K562 (cell line): ENCODE measurements around the gene DOCK1. TPM values are rescaled to one million over a fixed set of nuclear protein-coding genes. Genes with fewer than 3 reads are reported as not detected.

ENCODE experiments used
- ATAC-seq: fragments of 200-7000 bp; cut with Tn5 transposase; 3 replicates; pipeline ENCODE4 v1.9.1; 2020; ENCODE audit warnings: moderate library complexity
- BruUV-seq: library from RNA; stranded (reverse); fragments of 400-500 nt; replicated peaks from 2 replicates; lab custom pipeline; 2021; lab: Mats Ljungman, UMichigan
- CTCF ChIA-PET: fragments of 300-600 bp; formaldehyde crosslinking; extraction: SDS; loops from one replicate; lab custom pipeline; 2021; ENCODE audit warnings: low intra/inter-chr PET ratio; lab: Yijun Ruan, JAX
- POLR2A ChIA-PET: fragments of 300-600, 350-650 bp; sonication (Branson Sonifier 250); formaldehyde crosslinking; extraction: SDS; loops from one replicate; lab custom pipeline; 2021; ENCODE audit warnings: antibody characterized with exemption, inconsistent platforms; lab: Yijun Ruan, JAX
- DNase-seq, 4 experiments: peaks; one replicate each; pipeline versions ENCODE4 v3.0.0 to v3.0.0-alpha.2; 2011 to 2018; ENCODE audit warnings: low spot score in 3 of 4, mixed read lengths in 3 of 4; ENCODE audit errors: extremely low read depth in 1 of 4
- FAIRE-seq: peaks from 2 replicates; lab custom pipeline; 2011; peaks lifted over from hg19 to GRCh38; lab: Jason Lieb, UNC
- H2AFZ ChIP-seq: 2 replicates; pipeline ENCODE4 v1.6.0; 2011; ENCODE audit warnings: low read depth, low read length, control low read depth, inconsistent platforms
- H3K27ac ChIP-seq: fragments of 200-600 bp; 3 replicates; pipeline ENCODE4 v1.8.0; 2011; ENCODE audit warnings: low read depth, mild to moderate bottlenecking, control low read depth, inconsistent platforms, low read length, moderate library complexity, mixed read lengths; ENCODE audit errors: extremely low read depth
- H3K27me3 ChIP-seq, 2 experiments: fragments of 300-600 bp in 1 of 2; 2 replicates in 1 of 2; 3 replicates in 1 of 2; pipeline versions ENCODE4 v1.6.0 to v1.8.0; 2011; ENCODE audit warnings: inconsistent platforms in 2 of 2, low read length in 2 of 2, mild to moderate bottlenecking in 1 of 2, mixed read lengths in 1 of 2, moderate library complexity in 1 of 2; ENCODE audit not compliant: control insufficient read depth in 2 of 2, insufficient read depth in 2 of 2
- H3K36me3 ChIP-seq: fragments of 300-600 bp; 3 replicates; pipeline ENCODE4 v1.8.0; 2011; ENCODE audit warnings: mild to moderate bottlenecking, low read length, inconsistent platforms; ENCODE audit not compliant: control insufficient read depth, insufficient read depth
- H3K4me1 ChIP-seq, 2 experiments: fragments of 200-600 bp in 1 of 2; replicated peaks in 1 of 2; 2 replicates in 1 of 2; 3 replicates in 1 of 2; pipeline versions ENCODE4 v1.5.1 to v1.8.0; 2011; ENCODE audit warnings: inconsistent platforms in 2 of 2, low read length in 2 of 2, mild to moderate bottlenecking in 1 of 2, mixed read lengths in 1 of 2, moderate library complexity in 1 of 2; ENCODE audit not compliant: control insufficient read depth in 2 of 2, insufficient read depth in 2 of 2
- H3K4me2 ChIP-seq: 2 replicates; pipeline ENCODE4 v1.6.1; 2011; ENCODE audit warnings: low read length, control low read depth, inconsistent platforms, mixed read lengths; ENCODE audit not compliant: insufficient read depth
- H3K4me3 ChIP-seq: fragments of 200-600 bp; sonication (generic), shearing (Covaris generic); 2 replicates; pipeline ENCODE4 v1.5.1; 2016; ENCODE audit warnings: control low read depth, inconsistent platforms
- H3K79me2 ChIP-seq: fragments of 200-600 bp; 3 replicates; pipeline ENCODE4 v1.8.0; 2011; ENCODE audit warnings: low read length, inconsistent platforms; ENCODE audit not compliant: control insufficient read depth, insufficient read depth
- H3K9ac ChIP-seq, 2 experiments: 2 replicates each; pipeline versions ENCODE4 v1.6.0 to v1.6.1; 2011; ENCODE audit warnings: low read depth in 2 of 2, low read length in 2 of 2, control low read depth in 1 of 2, inconsistent platforms in 1 of 2, mild to moderate bottlenecking in 1 of 2, mixed read lengths in 1 of 2; ENCODE audit not compliant: insufficient read depth in 1 of 2
- H3K9me1 ChIP-seq: one replicate; pipeline ENCODE4 v1.6.0; 2011; ENCODE audit warnings: inconsistent platforms, mild to moderate bottlenecking, low read length, moderate library complexity; ENCODE audit not compliant: control insufficient read depth, insufficient read depth
- H3K9me3 ChIP-seq: replicated peaks from 2 replicates; pipeline ENCODE4 v1.5.1; 2011; ENCODE audit warnings: low read depth, low read length, inconsistent platforms; ENCODE audit not compliant: control insufficient read depth, insufficient read depth
- H4K20me1 ChIP-seq: replicated peaks from 2 replicates; pipeline ENCODE4 v1.6.1; 2011; ENCODE audit warnings: low read length, inconsistent platforms, mixed read lengths; ENCODE audit not compliant: control insufficient read depth, insufficient read depth
- CEBPG ChIP-seq, 3 experiments: fragments of 200-800 bp in 1 of 3; sonication (Bioruptor generic) in 1 of 3; sonication (generic) in 1 of 3; formaldehyde crosslinking in 1 of 3; IDR thresholded peaks in 2 of 3; conservative IDR thresholded peaks in 1 of 3; 2 replicates each; pipeline versions ENCODE4 v1.6.1 to v1.8.0; 2016 to 2022; ENCODE audit warnings: missing compliant biosample characterization in 2 of 3, missing genetic modification characterization in 2 of 3, mild to moderate bottlenecking in 1 of 3, missing genetic modification reagents in 1 of 3
- FOXJ2 ChIP-seq: fragments of 200-800 bp; sonication (Bioruptor generic); IDR thresholded peaks from 2 replicates; pipeline ENCODE4 v1.6.1; 2016; ENCODE audit warnings: missing genetic modification characterization, missing compliant biosample characterization
- KLF6 ChIP-seq: fragments of 250-450 bp; sonication (Bioruptor Pico); IDR thresholded peaks from 2 replicates; pipeline ENCODE4 v1.4.0; 2020; ENCODE audit warnings: mild to moderate bottlenecking, moderate library complexity, borderline replicate concordance
- SETDB1 ChIP-seq: IDR thresholded peaks from one replicate; pipeline ENCODE4 v1.6.1; 2012; ENCODE audit warnings: low read length, control low read depth, inconsistent platforms
- TAF9B ChIP-seq: fragments of 450-650 bp; IDR thresholded peaks from 2 replicates; pipeline ENCODE4 v1.6.1; 2018; ENCODE audit warnings: mild to moderate bottlenecking; ENCODE audit not compliant: partially characterized antibody
- ZNF324 ChIP-seq: fragments of 250-450 bp; sonication (Bioruptor Pico); IDR thresholded peaks from 2 replicates; pipeline ENCODE4 v1.4.0; 2020; ENCODE audit warnings: mild to moderate bottlenecking
- ZNF444 ChIP-seq: fragments of 250-450 bp; sonication (Bioruptor Pico); IDR thresholded peaks from 2 replicates; pipeline ENCODE4 v1.4.0; 2020; ENCODE audit warnings: mild to moderate bottlenecking, moderate library complexity
- ZNF780A ChIP-seq: fragments of 250-450 bp; sonication (Bioruptor Pico); IDR thresholded peaks from 2 replicates; pipeline ENCODE4 v1.5.0; 2021; ENCODE audit warnings: mild to moderate bottlenecking
- WGBS: fragments of 100-300 bp; shearing (Covaris generic); methylation state at CpG from one replicate; pipeline ENCODE4 v1.1.6; 2016; ENCODE audit warnings: low coverage, mixed read lengths; ENCODE audit not compliant: insufficient coverage; ENCODE audit errors: missing lambda C conversion rate; 5-methylcytosine and 5-hydroxymethylcytosine counted together
- in situ Hi-C: fragments of 300-500 bp; cut with MboI; formaldehyde crosslinking; loops from 4 replicates; pipeline ENCODE4 v1.15.0; 2018; ENCODE audit warnings: inconsistent platforms, mixed read lengths
- intact Hi-C: fragments of 100-400 bp; cut with micrococcal nuclease; formaldehyde crosslinking; loops from 2 replicates; pipeline ENCODE4 v1.14.2; 2022
- polyA plus RNA-seq, 8 experiments: library from polyadenylated mRNA; depleted of rRNA in 4 of 8; stranded (reverse) in 5 of 8; unstranded in 3 of 8; fragments of >200 nt; fragmentation: Nextera tagmentation in 2 of 8; fragmentation: Illumina TruSeq in 1 of 8; extraction: Ambion mirVana in 2 of 8; extraction: Trizol in 1 of 8; gene quantifications; 2 replicates each; pipeline versions ENCODE4 v1.2.1 to v1.2.3, GENCODE V29; 2011 to 2014; ENCODE audit warnings: inconsistent platforms in 1 of 8, missing spikeins in 1 of 8
- total RNA-seq, 7 experiments: library from RNA; depleted of rRNA in 6 of 7; stranded (reverse); fragments of >200 nt in 6 of 7; fragmentation: Illumina TruSeq in 2 of 7; extraction: Trizol in 2 of 7; gene quantifications; 2 replicates each; pipeline versions ENCODE4 v1.2.1 to v1.2.3, GENCODE V29; 2011 to 2021; ENCODE audit warnings: low replicate concordance in 1 of 7
- TF ChIP-seq, protein P1 (sequence below): sonication (generic); formaldehyde crosslinking; IDR thresholded peaks from 2 replicates; pipeline ENCODE4 v1.8.0; 2022; ENCODE audit warnings: mild to moderate bottlenecking, missing genetic modification reagents
- TF ChIP-seq, protein P2 (sequence below), 2 experiments: fragments of 450-650 bp; formaldehyde crosslinking in 1 of 2; IDR thresholded peaks; 2 replicates each; pipeline versions ENCODE4 v1.4.0 to v1.6.1; 2014 to 2020; ENCODE audit warnings: mild to moderate bottlenecking in 2 of 2, borderline replicate concordance in 1 of 2, low read depth in 1 of 2

Gene DOCK1
- total and polyA plus RNA-seq, 9 of the 15 experiments (the other 6 are each of a cell fraction or from before 2014, with no cell fraction given): 0.31 TPM; not detected in 8

DNA sequence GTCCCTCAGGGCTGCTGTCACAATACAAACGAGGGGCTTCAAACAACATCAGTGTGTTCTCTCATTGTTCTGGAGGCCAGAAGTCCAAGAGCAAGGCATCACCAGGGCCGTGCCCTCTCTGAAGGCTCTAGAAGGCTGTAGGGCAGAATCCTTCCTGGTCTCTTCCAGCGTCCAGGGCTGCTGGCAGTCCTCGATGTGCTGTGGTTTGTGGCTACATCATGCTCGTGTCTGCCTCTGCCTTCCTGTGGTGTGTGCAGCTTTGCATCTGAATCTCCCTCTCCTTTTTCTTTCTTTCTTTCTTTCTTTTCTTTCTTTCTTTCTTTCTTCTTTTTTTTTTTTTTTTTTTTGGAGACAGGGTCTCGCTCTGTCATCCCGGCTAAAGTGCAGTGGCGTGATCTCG, 187.7 kb downstream of the DOCK1 start:
- H4K20me1 ChIP-seq: no peaks in the 10 kb centered on the region
- no peak for ATAC-seq
- H3K27me3 ChIP-seq: no peaks in the 10 kb centered on the region
- H3K4me2 ChIP-seq: no peak overlapping the region
- in situ Hi-C loops (no loop called here), intact Hi-C loops (no loop called here)
- 0% methylated on average over 8 of the region's 9 CpGs for WGBS
- no peaks in the 10 kb centered on the region for H3K9me1 ChIP-seq
- no peaks in the 10 kb centered on the region for H3K79me2 ChIP-seq
- no peak for FAIRE-seq
- CTCF ChIA-PET: no interaction called here
- no peak overlapping the region for H2AFZ ChIP-seq
- no peak overlapping the region for H3K27ac ChIP-seq
- H3K4me3 ChIP-seq: no peak overlapping the region
- no peaks in the 10 kb centered on the region for H3K36me3 ChIP-seq
- no peak overlapping the region for H3K9ac ChIP-seq
- POLR2A ChIA-PET: no interaction called here
- BruUV-seq: no TSS peak
- no peak for DNase-seq
- no peaks in the 10 kb centered on the region for H3K4me1 ChIP-seq
- H3K9me3 ChIP-seq: no peaks in the 10 kb centered on the region
- no peak for TF ChIP-seq TAF9B
- TF ChIP-seq ZNF444 (CRISPR knock-in tag): no peak
- no peak for TF ChIP-seq ZNF324 (CRISPR knock-in tag)
- no peak for TF ChIP-seq CEBPG (CRISPR knock-in tag; IDR thresholded peaks at IDR 0.05)
- no peak for TF ChIP-seq CEBPG (tag; conservative IDR thresholded peaks at IDR 0.05 in 1 of 2, IDR thresholded peaks at IDR 0.05 in 1 of 2)
- TF ChIP-seq FOXJ2 (tag): no peak
- TF ChIP-seq SETDB1: no peak
- no peak for TF ChIP-seq ZNF780A (CRISPR knock-in tag)
- TF ChIP-seq, protein P1, sequence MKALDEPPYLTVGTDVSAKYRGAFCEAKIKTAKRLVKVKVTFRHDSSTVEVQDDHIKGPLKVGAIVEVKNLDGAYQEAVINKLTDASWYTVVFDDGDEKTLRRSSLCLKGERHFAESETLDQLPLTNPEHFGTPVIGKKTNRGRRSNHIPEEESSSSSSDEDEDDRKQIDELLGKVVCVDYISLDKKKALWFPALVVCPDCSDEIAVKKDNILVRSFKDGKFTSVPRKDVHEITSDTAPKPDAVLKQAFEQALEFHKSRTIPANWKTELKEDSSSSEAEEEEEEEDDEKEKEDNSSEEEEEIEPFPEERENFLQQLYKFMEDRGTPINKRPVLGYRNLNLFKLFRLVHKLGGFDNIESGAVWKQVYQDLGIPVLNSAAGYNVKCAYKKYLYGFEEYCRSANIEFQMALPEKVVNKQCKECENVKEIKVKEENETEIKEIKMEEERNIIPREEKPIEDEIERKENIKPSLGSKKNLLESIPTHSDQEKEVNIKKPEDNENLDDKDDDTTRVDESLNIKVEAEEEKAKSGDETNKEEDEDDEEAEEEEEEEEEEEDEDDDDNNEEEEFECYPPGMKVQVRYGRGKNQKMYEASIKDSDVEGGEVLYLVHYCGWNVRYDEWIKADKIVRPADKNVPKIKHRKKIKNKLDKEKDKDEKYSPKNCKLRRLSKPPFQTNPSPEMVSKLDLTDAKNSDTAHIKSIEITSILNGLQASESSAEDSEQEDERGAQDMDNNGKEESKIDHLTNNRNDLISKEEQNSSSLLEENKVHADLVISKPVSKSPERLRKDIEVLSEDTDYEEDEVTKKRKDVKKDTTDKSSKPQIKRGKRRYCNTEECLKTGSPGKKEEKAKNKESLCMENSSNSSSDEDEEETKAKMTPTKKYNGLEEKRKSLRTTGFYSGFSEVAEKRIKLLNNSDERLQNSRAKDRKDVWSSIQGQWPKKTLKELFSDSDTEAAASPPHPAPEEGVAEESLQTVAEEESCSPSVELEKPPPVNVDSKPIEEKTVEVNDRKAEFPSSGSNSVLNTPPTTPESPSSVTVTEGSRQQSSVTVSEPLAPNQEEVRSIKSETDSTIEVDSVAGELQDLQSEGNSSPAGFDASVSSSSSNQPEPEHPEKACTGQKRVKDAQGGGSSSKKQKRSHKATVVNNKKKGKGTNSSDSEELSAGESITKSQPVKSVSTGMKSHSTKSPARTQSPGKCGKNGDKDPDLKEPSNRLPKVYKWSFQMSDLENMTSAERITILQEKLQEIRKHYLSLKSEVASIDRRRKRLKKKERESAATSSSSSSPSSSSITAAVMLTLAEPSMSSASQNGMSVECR (CRISPR knock-in tag): no peak
- TF ChIP-seq, protein P2, sequence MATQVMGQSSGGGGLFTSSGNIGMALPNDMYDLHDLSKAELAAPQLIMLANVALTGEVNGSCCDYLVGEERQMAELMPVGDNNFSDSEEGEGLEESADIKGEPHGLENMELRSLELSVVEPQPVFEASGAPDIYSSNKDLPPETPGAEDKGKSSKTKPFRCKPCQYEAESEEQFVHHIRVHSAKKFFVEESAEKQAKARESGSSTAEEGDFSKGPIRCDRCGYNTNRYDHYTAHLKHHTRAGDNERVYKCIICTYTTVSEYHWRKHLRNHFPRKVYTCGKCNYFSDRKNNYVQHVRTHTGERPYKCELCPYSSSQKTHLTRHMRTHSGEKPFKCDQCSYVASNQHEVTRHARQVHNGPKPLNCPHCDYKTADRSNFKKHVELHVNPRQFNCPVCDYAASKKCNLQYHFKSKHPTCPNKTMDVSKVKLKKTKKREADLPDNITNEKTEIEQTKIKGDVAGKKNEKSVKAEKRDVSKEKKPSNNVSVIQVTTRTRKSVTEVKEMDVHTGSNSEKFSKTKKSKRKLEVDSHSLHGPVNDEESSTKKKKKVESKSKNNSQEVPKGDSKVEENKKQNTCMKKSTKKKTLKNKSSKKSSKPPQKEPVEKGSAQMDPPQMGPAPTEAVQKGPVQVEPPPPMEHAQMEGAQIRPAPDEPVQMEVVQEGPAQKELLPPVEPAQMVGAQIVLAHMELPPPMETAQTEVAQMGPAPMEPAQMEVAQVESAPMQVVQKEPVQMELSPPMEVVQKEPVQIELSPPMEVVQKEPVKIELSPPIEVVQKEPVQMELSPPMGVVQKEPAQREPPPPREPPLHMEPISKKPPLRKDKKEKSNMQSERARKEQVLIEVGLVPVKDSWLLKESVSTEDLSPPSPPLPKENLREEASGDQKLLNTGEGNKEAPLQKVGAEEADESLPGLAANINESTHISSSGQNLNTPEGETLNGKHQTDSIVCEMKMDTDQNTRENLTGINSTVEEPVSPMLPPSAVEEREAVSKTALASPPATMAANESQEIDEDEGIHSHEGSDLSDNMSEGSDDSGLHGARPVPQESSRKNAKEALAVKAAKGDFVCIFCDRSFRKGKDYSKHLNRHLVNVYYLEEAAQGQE (IDR thresholded peaks at IDR 0.05; ENCODE audit: borderline replicate concordance): no peak
- TF ChIP-seq, protein P2 (CRISPR knock-in tag; IDR thresholded peaks at IDR 0.05; ENCODE audit: low read depth): no peak
- no peak for TF ChIP-seq KLF6 (CRISPR knock-in tag)
